DND-41 (cell line): ENCODE data around the gene RALBP1.

Experiments
- ATAC-seq: fragments of 200-7000 bp; cut with Tn5 transposase; 3 replicates; pipeline ENCODE4 v1.9.1; 2021; ENCODE audit warnings: low read depth; ENCODE audit not compliant: insufficient read depth
- DNase-seq: peaks from one replicate; pipeline ENCODE4 v3.0.0-alpha.2; 2020
- H2AFZ ChIP-seq: 2 replicates; pipeline ENCODE4 v1.6.0; 2012; ENCODE audit warnings: low read depth, low read length
- H3K27ac ChIP-seq: 2 replicates; pipeline ENCODE4 v1.5.1; 2012; ENCODE audit warnings: low read length, inconsistent platforms
- H3K27me3 ChIP-seq: fragments of 200-600 bp; sonication (generic); 2 replicates; pipeline ENCODE4 v1.6.0; 2012; ENCODE audit warnings: low read length, mild to moderate bottlenecking, inconsistent platforms; ENCODE audit not compliant: insufficient read depth, poor library complexity
- H3K36me3 ChIP-seq: 2 replicates; pipeline ENCODE4 v1.5.1; 2012; ENCODE audit warnings: low read length, inconsistent platforms; ENCODE audit not compliant: insufficient read depth
- H3K4me1 ChIP-seq: 2 replicates; pipeline ENCODE4 v1.5.1; 2012; ENCODE audit warnings: mild to moderate bottlenecking, low read length; ENCODE audit not compliant: insufficient read depth
- H3K4me2 ChIP-seq: 2 replicates; pipeline ENCODE4 v1.6.0; 2012; ENCODE audit warnings: mild to moderate bottlenecking, moderate library complexity, low read length, inconsistent platforms; ENCODE audit not compliant: insufficient read depth
- H3K4me3 ChIP-seq, 2 experiments: fragments of 200-600 bp in 1 of 2; shearing (Covaris generic) in 1 of 2; 2 replicates each; pipeline ENCODE4 v1.5.1; 2012 to 2016; ENCODE audit warnings: inconsistent platforms in 2 of 2, low read length in 2 of 2, mild to moderate bottlenecking in 2 of 2, low read depth in 1 of 2, moderate library complexity in 1 of 2
- H3K79me2 ChIP-seq: 2 replicates; pipeline ENCODE4 v1.6.0; 2012; ENCODE audit warnings: low read length, inconsistent platforms; ENCODE audit not compliant: insufficient read depth
- H3K9ac ChIP-seq: 2 replicates; pipeline ENCODE4 v1.6.0; 2012; ENCODE audit warnings: low read depth, mild to moderate bottlenecking, inconsistent platforms, low read length, moderate library complexity
- H3K9me3 ChIP-seq: 2 replicates; pipeline ENCODE4 v1.5.1; 2012; ENCODE audit warnings: low read length, moderate library complexity, mild to moderate bottlenecking, inconsistent platforms; ENCODE audit not compliant: insufficient read depth, severe bottlenecking
- H4K20me1 ChIP-seq: 2 replicates; pipeline ENCODE4 v1.6.0; 2012; ENCODE audit warnings: low read length; ENCODE audit not compliant: insufficient read depth
- CTCF ChIP-seq: IDR thresholded peaks from 2 replicates; pipeline ENCODE4 v1.5.1; 2012; ENCODE audit warnings: borderline replicate concordance, low read length, moderate library complexity, mild to moderate bottlenecking; ENCODE audit not compliant: poor library complexity, severe bottlenecking; ENCODE audit errors: extremely low read depth
- EZH2 ChIP-seq: IDR thresholded peaks from 3 replicates; pipeline ENCODE4 v1.6.1; 2012; ENCODE audit warnings: borderline replicate concordance, low read depth, mild to moderate bottlenecking, moderate library complexity, low read length, inconsistent platforms; ENCODE audit not compliant: severe bottlenecking

The RALBP1 gene

GRCh38 chr18:9517869-9518268 lies 42.6 kb downstream of the RALBP1 start:
- Histone ChIP-seq H3K4me3 (no peak overlapping the region), H3K4me2 (no peak overlapping the region), H3K27ac (no peak overlapping the region), H3K4me1 (no peaks in the 10 kb centered on the region), H2AFZ (no peak overlapping the region), H3K36me3 (peaks cover 50% of the 10 kb centered on the region), H3K9me3 (no peaks in the 10 kb centered on the region), H4K20me1 (peaks cover 16% of the 10 kb centered on the region), H3K27me3 (no peaks in the 10 kb centered on the region), H3K9ac (no peak overlapping the region), H3K79me2 (peaks cover 42% of the 10 kb centered on the region)
- ATAC-seq, result no peak
- no peak for TF ChIP-seq CTCF
- TF ChIP-seq EZH2, result no peak
- DNase-seq, result no peak

- no peak for ATAC-seq
- Histone ChIP-seq H3K9me3 (no peaks in the 10 kb centered on the region), H3K79me2 (peaks cover 29% of the 10 kb centered on the region), H2AFZ (no peak overlapping the region), H4K20me1 (peaks cover 11% of the 10 kb centered on the region; the same call in 1 of the 2 replicates), H3K4me1 (no peaks in the 10 kb centered on the region), H3K27me3 (no peaks in the 10 kb centered on the region), H3K4me3 (no peak overlapping the region), H3K36me3 (peaks cover 56% of the 10 kb centered on the region), H3K9ac (no peak overlapping the region), H3K27ac (no peak overlapping the region), H3K4me2 (no peak overlapping the region)
- TF ChIP-seq CTCF (no peak), EZH2 (no peak)
- no peak for DNase-seq
Measured at GRCh38 chr18:9519399-9519798, 44.1 kb downstream of the RALBP1 start.

DNA sequence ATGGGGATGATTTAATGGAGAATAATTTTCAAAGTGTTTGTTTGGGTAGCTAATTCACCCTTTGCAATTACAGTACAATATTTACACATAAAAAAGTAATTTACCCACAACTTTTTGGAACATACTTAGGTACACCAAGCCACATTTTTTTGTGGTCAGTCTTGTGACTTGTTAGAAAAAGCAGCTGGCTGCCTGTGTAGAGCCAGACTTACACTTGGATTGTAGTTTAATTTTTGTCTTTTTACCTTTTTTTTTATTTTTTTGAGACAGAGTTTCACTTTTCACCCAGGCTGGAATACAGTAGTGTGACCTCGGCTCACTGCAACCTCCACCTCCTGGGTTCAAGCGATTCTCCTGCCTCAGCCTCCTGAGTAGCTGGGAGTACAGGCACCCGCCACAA lies 45.4 kb downstream of the RALBP1 start:
- H3K4me1 ChIP-seq, result no peaks in the 10 kb centered on the region
- no peaks in the 10 kb centered on the region for H3K27me3 ChIP-seq
- DNase-seq (no peak), ATAC-seq (no peak)
- peaks cover 11% of the 10 kb centered on the region; the same call in 1 of the 2 replicates for H4K20me1 ChIP-seq
- peaks cover 60% of the 10 kb centered on the region for H3K36me3 ChIP-seq
- no peak overlapping the region for H3K27ac ChIP-seq
- no peak overlapping the region for H3K4me3 ChIP-seq
- H3K9me3 ChIP-seq, result no peaks in the 10 kb centered on the region
- H3K79me2 ChIP-seq, result peaks cover 32% of the 10 kb centered on the region
- H2AFZ ChIP-seq, result no peak overlapping the region
- TF ChIP-seq CTCF (no peak), EZH2 (no peak)
- H3K4me2 ChIP-seq, result no peak overlapping the region
- H3K9ac ChIP-seq, result no peak overlapping the region

DNA sequence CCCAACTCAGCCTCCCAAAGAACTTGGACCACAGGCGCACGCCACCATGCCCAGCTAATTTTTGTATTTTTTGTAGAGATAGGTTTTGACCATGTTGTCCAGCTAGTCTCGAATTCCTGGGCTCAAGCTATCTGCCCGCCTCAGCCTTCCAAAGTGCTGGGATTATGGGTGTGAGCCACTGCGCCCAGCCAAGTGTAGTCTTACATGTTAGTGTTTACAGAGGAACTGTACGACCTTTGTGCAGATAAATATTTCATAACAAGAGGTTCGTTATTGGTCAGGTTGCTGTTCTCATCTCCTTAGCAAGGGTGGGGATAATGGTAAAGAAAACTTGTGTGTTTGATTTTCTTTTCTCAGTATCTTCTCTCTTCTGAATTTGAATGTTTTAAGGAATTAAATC lies 46.5 kb downstream of the RALBP1 start:
- H3K9me3 ChIP-seq, result no peaks in the 10 kb centered on the region
- ATAC-seq (no peak), DNase-seq (no peak)
- no peaks in the 10 kb centered on the region for H3K4me1 ChIP-seq
- H2AFZ ChIP-seq, result no peak overlapping the region
- no peak overlapping the region for H3K27ac ChIP-seq
- H3K4me3 ChIP-seq, result no peak overlapping the region
- peaks cover 71% of the 10 kb centered on the region for H3K36me3 ChIP-seq
- H3K27me3 ChIP-seq, result no peaks in the 10 kb centered on the region
- H4K20me1 ChIP-seq, result 0 out of 2 replicates have a peak, but pooled peaks cover 5% of the 10 kb centered on the region
- H3K4me2 ChIP-seq, result no peak overlapping the region
- TF ChIP-seq CTCF, result no peak
- TF ChIP-seq EZH2, result no peak
- H3K9ac ChIP-seq, result no peak overlapping the region
- H3K79me2 ChIP-seq, result peaks cover 29% of the 10 kb centered on the region
